Spinal cord (tissue), 10 donors: ENCODE results near the gene FIGNL2. TPM values are rescaled to one million over a fixed set of nuclear protein-coding genes. Genes with fewer than 3 reads are reported as not detected.

Source experiments
- DNase-seq, 6 donors: peaks; one replicate each; pipeline versions ENCODE4 v3.0.0 to v3.0.0-alpha.2; 2013 to 2015; ENCODE audit warnings: low spot score in 6 of 6, low read depth in 4 of 6
- H3K27ac ChIP-seq: one replicate; pipeline ENCODE4 v1.5.1; 2013; ENCODE audit warnings: low read depth, low read length, control low read depth
- H3K27me3 ChIP-seq: one replicate; pipeline ENCODE4 v1.6.1; 2013; ENCODE audit warnings: low read length; ENCODE audit not compliant: control insufficient read depth, insufficient read depth
- H3K36me3 ChIP-seq: one replicate; pipeline ENCODE4 v1.6.1; 2013; ENCODE audit warnings: low read length; ENCODE audit not compliant: control insufficient read depth, insufficient read depth
- H3K4me1 ChIP-seq: one replicate; pipeline ENCODE4 v1.6.1; 2013; ENCODE audit warnings: low read length; ENCODE audit not compliant: control insufficient read depth, insufficient read depth
- H3K4me3 ChIP-seq: one replicate; pipeline ENCODE4 v1.5.1; 2013; ENCODE audit warnings: low read depth, low read length, control low read depth
- H3K9me3 ChIP-seq: one replicate; pipeline ENCODE4 v1.6.1; 2013; ENCODE audit warnings: low read length; ENCODE audit not compliant: control insufficient read depth, insufficient read depth
- WGBS: methylation state at CpG from one replicate; pipeline ENCODE4 v1.1.5; 2013; ENCODE audit warnings: missing lambda C conversion rate; ENCODE audit not compliant: insufficient coverage; 5-methylcytosine and 5-hydroxymethylcytosine counted together
- polyA plus RNA-seq, 2 donors: library from polyadenylated mRNA; unstranded; fragments of 120-200 nt; gene quantifications; one replicate each; pipeline ENCODE4 v1.2.1, GENCODE V29; 2013; ENCODE audit not compliant: insufficient read length in 2 of 2
- total RNA-seq, 2 donors: library from RNA; depleted of rRNA in 1 of 2; stranded (reverse); fragments of 120-200 nt in 1 of 2; fragments of >200 nt in 1 of 2; gene quantifications; one replicate each; pipeline versions ENCODE4 v1.2.3 to v1.2.4, GENCODE V29; 2013 to 2014
- donor health status: healthy.

Gene FIGNL2
- total and polyA plus RNA-seq, 4 donors = 0.40 to 2.4 (median 1.7) TPM

GRCh38 chr12:51868821-51869495, 20.4 kb upstream of the FIGNL2 start:
- H3K4me3 ChIP-seq = peak overlapping the region; percentile 58
- H3K4me1 ChIP-seq = peaks cover 45% of the 10 kb centered on the region
- peaks cover 9% of the 10 kb centered on the region for H3K27me3 ChIP-seq
- DNase-seq = peak in 2 of 6 donors; percentile 63 to 74
- H3K36me3 ChIP-seq = no peaks in the 10 kb centered on the region
- whole genome bisulfite sequencing = 2% methylated on average over 67 of the region's 67 CpGs
- H3K27ac ChIP-seq = no peak overlapping the region
- H3K9me3 ChIP-seq = no peaks in the 10 kb centered on the region

DNA sequence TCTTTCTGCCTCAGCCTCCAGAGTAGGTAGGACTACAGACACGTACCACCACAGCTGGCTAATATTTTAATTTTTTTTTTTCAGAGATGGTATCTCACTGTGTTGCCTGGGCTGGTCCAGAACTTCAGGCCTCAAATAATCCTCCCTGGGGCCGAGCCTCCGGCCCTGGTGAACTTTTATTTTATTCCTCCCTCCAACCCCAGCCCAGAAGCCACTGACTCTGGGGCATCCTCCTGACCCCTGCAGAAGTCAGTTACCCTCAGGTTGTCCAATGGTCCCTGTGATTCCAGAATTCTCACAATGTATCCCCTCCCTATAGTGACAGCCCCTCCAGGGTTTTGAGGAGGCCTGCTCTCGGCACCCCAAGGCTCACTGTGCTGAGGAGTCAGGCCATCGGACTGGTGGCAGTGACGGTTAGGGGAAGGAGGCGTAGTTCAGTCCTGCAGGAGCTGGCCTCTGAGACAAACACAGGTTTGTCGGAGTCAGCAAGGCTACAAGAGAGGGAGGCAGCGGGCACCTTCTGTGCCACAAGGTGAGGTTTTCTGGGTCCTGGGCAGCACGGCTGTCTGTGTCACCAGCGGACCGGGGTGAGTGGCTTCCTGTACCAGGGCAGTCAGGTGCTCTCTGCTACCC, 19.4 kb upstream of the FIGNL2 start:
- H3K4me1 ChIP-seq = peaks cover 55% of the 10 kb centered on the region
- H3K4me3 ChIP-seq = no peak overlapping the region
- H3K27ac ChIP-seq = no peak overlapping the region
- no peaks in the 10 kb centered on the region for H3K9me3 ChIP-seq
- no peak for DNase-seq
- peaks cover 9% of the 10 kb centered on the region for H3K27me3 ChIP-seq
- H3K36me3 ChIP-seq = no peaks in the 10 kb centered on the region
- WGBS = 98% methylated on average over 11 of the region's 12 CpGs

DNA sequence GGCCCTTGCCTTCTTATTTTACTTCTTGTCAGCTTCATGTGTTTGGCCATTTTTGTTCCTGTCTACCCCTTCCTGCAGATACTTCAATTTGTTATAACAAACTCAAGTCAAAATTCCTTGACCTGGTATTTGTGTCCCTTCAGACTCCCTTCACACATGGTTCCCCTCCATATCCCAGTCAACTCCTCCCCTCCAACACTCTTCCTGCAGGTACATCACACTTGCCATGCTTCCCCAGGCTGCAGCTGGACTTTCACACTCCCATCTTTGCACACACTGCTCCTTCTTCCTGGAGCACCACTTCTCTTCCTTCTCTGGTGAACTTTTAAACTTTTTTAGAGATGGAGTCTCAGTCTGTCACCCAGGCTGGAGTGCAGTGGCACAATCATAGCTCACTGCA, 18.9 kb upstream of the FIGNL2 start:
- peaks cover 56% of the 10 kb centered on the region for H3K4me1 ChIP-seq
- H3K27ac ChIP-seq = no peak overlapping the region
- no peaks in the 10 kb centered on the region for H3K36me3 ChIP-seq
- H3K4me3 ChIP-seq = no peak overlapping the region
- no peak for DNase-seq
- no peaks in the 10 kb centered on the region for H3K9me3 ChIP-seq
- H3K27me3 ChIP-seq = peaks cover 9% of the 10 kb centered on the region

GRCh38 chr12:51866762-51867161, 18.2 kb upstream of the FIGNL2 start:
- Histone ChIP-seq H3K9me3 (no peaks in the 10 kb centered on the region), H3K27ac (no peak overlapping the region), H3K36me3 (no peaks in the 10 kb centered on the region), H3K4me3 (no peak overlapping the region), H3K4me1 (peaks cover 56% of the 10 kb centered on the region), H3K27me3 (peaks cover 6% of the 10 kb centered on the region)
- 93% methylated on average over 2 of the region's 8 CpGs for WGBS
- no peak for DNase-seq

GRCh38 chr12:51866324-51866723, 17.8 kb upstream of the FIGNL2 start:
- H3K9me3 ChIP-seq = no peaks in the 10 kb centered on the region
- no peaks in the 10 kb centered on the region for H3K36me3 ChIP-seq
- H3K27ac ChIP-seq = no peak overlapping the region
- WGBS = no CpG with 5 or more reads among the region's 4 CpGs
- peaks cover 6% of the 10 kb centered on the region for H3K27me3 ChIP-seq
- no peak for DNase-seq
- peaks cover 56% of the 10 kb centered on the region for H3K4me1 ChIP-seq
- no peak overlapping the region for H3K4me3 ChIP-seq

GRCh38 chr12:51865757-51866270, 17.3 kb upstream of the FIGNL2 start:
- H3K36me3 ChIP-seq = no peaks in the 10 kb centered on the region
- H3K27ac ChIP-seq = no peak overlapping the region
- no peak overlapping the region for H3K4me3 ChIP-seq
- no peaks in the 10 kb centered on the region for H3K9me3 ChIP-seq
- 73% methylated on average over 7 of the region's 7 CpGs for WGBS
- peaks cover 56% of the 10 kb centered on the region for H3K4me1 ChIP-seq
- DNase-seq = no peak
- H3K27me3 ChIP-seq = peaks cover 6% of the 10 kb centered on the region

GRCh38 chr12:51864833-51865670, 16.5 kb upstream of the FIGNL2 start:
- Histone ChIP-seq H3K36me3 (no peaks in the 10 kb centered on the region), H3K27me3 (peaks cover 6% of the 10 kb centered on the region), H3K9me3 (no peaks in the 10 kb centered on the region), H3K4me3 (peak overlapping the region; percentile 54), H3K4me1 (peaks cover 52% of the 10 kb centered on the region), H3K27ac (peak overlapping the region; percentile 57)
- no peak for DNase-seq
- WGBS = 54% methylated on average over 5 of the region's 12 CpGs

- Histone ChIP-seq H3K27ac (peak overlapping the region; percentile 57), H3K27me3 (peaks cover 2% of the 10 kb centered on the region), H3K36me3 (no peaks in the 10 kb centered on the region), H3K4me1 (peaks cover 44% of the 10 kb centered on the region), H3K4me3 (peak overlapping the region; percentile 54), H3K9me3 (no peaks in the 10 kb centered on the region)
- peak in 5 of 6 donors; percentile 48 to 94 (median 70) for DNase-seq
- under 1% methylated on average over 49 of the region's 53 CpGs for WGBS
These were observed 15.7 kb upstream of the FIGNL2 start for GRCh38 chr12:51863933-51864832.
